Astrocyte of the hippocampus (primary cell): ENCODE data around the gene ANO2.
"Not testable (repeated sequence)": the region's sequence is repeated elsewhere in the genome, so short reads cannot be mapped to it uniquely, and the experiment has no call there.

Experiments
- DNase-seq: peaks from one replicate; pipeline ENCODE4 v3.0.0; 2011; ENCODE audit warnings: low read depth, low spot score

ANO2 gene

GRCh38 chr12:5669624-5670023 is 275.4 kb downstream of the ANO2 start:
- DNase-seq, result not testable (repeated sequence)

GRCh38 chr12:5665615-5666014 is 279.4 kb downstream of the ANO2 start:
- peak; percentile 80 for DNase-seq

GRCh38 chr12:5661811-5662210 is 283.2 kb downstream of the ANO2 start:
- no peak for DNase-seq

- DNase-seq, result no peak
Measured at GRCh38 chr12:5660238-5660637, 284.8 kb downstream of the ANO2 start.

- DNase-seq, result not testable (repeated sequence)
Measured at GRCh38 chr12:5658339-5658941, 286.6 kb downstream of the ANO2 start.

GRCh38 chr12:5656836-5657235 is 288.2 kb downstream of the ANO2 start:
- DNase-seq, result peak; percentile 29

GRCh38 chr12:5655120-5655519 is 289.9 kb downstream of the ANO2 start:
- DNase-seq, result no peak

GRCh38 chr12:5654019-5654418 is 291.0 kb downstream of the ANO2 start:
- DNase-seq, result no peak

DNA sequence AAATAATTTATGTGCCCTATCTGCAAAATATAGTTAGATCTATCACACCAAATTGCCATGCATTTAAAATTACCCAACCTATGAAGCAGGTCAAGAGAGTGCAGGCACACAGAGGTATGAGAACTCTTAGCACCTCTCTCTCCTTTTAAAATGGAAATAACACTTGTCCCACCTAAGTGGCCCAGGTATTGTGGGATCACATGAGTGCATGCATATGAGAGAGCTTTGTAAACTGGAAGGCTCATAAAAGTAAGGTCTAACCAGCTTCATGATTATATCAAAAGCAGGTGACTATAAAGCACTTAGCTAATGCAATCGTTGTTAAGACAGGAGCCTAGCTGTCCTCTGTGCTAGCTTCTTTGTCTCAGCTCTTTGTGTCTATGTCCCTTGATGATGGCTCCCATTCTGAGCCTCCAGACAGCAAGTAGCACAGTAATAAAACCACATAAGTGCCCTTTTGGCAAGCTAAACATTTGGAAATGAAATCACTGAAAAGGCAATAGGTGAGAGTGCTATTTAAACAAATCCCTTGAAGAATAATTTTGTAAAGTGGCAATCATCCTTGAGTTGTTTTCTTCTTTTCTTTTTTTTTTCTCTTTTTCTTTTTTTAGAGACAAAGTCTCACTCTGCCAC is 294.1 kb downstream of the ANO2 start:
- no peak for DNase-seq

DNA sequence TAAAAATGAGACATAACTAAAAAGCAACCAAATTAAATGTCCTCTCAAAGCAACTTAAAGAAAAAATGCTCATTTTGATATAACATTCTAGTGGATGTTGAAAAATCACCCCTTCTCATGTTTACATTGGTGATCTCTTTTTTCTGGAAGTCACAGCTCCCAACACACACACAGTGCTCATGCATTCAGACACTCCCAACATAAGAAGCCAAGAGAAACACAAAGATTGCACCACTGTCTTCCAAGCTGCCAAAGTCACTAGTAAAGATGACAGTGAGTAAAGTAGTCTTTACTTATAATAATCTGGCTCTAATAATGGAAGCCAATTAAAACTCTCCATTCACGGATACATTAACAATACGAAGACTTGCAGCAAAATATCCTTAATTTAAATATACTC is 294.8 kb downstream of the ANO2 start:
- no peak for DNase-seq

GRCh38 chr12:5648692-5649359 is 296.2 kb downstream of the ANO2 start:
- peak; percentile 63 for DNase-seq

- no peak for DNase-seq
Measured at GRCh38 chr12:5643266-5643665, 301.8 kb downstream of the ANO2 start.

DNA sequence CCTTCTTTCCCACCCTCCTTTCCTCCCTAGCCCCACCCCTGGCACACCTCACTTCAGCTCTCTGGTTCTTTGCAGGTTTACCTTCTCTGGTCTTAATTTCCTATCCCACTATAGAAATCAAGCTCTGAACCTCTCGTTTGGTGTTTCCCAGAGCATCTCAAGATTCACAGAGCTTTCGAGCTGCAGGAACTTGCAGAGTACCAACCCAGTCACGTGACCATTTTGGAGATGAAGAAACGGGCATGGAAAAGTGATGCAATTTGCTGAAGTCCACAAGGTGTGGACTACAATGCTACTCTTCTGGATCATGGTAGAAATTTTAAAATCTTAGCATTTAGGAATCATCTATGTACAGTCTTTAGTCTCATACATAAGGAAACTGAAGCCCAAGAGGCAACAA is 307.4 kb downstream of the ANO2 start:
- no peak for DNase-seq

GRCh38 chr12:5636907-5637306 is 308.2 kb downstream of the ANO2 start:
- DNase-seq, result no peak

DNA sequence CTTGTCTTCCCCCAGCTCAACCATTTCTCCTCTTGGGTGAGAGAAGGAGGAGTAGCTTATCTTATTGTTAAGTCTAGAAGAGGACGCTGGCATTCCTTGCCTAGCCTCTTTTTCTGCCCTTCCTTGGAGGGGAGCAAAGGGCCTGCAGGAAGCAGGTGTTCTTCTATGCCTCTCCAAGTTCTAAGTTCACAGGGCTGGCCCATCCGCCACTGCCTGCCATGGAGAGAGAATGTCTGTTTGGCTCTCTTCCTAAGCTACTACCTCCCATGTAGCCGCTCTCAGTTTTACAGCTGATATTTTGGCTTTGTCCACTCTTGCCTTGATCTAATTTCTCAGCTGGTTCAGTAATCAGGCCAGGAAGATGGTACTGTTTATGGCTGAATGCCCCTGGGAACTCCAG is 312.0 kb downstream of the ANO2 start:
- no peak for DNase-seq

GRCh38 chr12:5632453-5632852 is 312.6 kb downstream of the ANO2 start:
- DNase-seq, result no peak

GRCh38 chr12:5631497-5631896 is 313.6 kb downstream of the ANO2 start:
- DNase-seq, result no peak

- no peak for DNase-seq
Measured at GRCh38 chr12:5630726-5631125, 314.3 kb downstream of the ANO2 start.

GRCh38 chr12:5628501-5628900 is 316.6 kb downstream of the ANO2 start:
- no peak for DNase-seq

DNA sequence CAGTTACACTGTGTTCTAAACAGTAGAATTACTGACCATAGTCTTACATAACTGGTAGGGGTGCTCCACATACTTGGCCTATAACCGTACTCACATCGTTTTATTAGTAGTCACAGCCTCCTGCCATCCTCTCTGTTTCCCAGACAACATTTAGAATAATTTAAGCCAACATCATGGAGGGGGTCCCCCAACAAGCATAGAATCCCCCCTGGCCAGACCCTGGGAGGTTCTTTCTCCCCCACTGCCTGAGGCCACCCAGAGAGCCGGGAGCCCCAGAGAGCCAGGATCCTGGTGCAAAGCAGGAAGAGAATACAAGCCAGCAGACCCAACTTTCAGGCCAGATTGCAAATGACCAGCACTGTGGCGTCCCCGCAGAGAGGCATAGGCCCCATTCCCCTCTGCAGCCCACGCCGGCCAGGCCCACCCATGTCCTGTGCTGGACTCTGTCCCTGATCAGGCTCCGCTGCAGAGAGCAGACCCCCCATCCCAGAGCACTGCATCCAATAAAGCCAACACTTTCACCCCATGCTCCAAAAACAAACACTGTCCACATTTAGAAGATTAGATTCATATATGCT is 317.9 kb downstream of the ANO2 start:
- no peak for DNase-seq

DNA sequence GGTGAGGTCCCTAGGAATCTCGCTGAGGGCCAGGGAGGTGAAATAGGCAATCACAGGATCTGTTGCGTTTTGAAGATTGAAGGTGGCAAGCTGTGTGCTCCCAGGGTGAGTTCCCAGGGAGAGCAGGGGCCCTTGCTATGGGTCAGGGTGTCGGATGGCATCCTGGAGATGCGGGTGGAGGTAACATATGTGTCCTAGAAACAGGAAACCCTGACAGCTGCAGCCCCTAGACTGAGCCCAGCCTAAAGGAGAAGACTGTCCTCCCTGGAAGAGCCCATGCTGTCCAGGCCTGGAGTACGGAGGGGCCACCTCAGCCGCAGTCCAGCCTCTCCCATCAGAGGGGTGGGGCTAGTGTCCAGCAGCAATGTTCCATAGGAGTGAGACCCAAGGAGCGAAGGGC is 318.9 kb downstream of the ANO2 start:
- no peak for DNase-seq

DNA sequence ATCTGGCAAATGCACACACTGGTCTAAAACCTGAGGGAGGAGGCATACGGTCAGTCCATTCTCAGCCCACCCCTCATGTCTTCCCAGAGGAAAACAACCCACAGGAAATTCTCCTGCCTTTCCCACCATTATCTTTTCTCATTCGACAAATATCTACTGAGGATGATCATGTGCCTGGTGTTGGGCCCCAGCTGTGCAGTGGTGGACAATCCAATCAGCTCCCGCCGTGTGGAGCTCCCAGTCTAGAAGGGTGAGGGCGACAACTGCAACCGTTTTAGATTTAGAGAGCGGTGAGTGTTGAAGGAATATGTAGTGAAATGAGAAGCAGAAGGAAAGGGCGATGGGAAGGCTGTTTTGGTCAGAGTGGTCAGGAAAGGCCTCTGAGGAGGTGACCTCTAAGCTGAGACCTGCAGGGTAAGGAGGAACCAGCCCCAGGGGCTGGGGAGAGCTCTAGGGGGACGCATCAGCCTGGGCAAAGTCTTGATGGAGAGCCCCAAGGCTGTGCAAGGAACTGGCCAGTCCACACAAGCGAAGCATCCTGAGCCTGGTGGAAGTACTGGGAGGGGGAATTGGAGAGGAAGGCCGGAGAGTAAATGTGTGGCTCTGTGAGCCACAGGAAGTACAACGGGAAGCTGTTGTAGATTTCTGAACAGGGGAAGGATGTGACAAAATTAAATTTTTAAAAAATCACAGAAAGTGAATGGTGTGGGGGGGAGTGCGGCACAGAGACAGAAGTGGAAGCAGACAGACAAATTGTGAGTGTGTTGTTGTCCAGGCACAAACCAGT is 320.4 kb downstream of the ANO2 start:
- DNase-seq, result no peak
